NCI-H82 (cell line): ENCODE data around the gene ANKRD34A.

Source experiments
- DNase-seq: peaks from one replicate; lab custom pipeline; 2025; lab: John Stamatoyannopoulos, UW

ANKRD34A gene

DNA sequence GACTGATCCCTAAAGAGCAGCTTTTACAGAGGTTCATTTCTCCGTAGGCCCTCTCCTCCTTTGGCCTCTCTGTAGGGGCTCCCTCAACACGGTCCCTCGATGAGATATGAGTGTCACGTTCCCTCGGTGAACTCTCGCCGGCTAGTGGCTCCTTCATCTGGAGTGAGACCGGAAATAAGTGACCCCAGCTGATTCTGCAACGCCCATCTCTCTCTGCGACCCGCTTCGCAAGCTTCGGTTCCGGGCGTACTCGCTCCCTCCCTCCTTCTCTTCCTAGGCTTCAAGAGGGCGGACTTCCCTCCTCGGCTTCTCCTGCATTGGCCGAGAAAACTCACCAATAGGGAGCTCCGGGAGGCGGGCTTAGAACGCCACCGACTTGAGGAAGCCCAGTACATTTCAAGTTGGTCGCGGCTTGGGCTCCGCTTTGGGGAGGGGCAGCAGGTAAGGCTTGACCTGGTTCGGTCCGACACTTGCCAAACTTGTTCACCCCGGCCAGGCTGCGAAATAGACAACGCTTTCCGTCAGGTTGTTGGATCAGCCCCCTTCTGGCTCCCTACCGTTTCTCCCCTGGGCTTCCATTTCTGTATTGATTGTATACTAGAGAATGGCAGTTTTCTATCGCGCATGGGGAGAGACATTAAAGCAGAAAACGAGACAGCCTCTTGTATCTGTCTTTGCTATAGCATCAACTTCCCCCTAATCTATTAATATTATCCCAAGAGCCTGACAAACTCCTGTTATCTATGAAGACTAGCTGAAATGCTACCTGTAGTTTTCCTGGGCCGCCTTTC, at the start of gene ANKRD34A, which contains the start of gene POLR3GL:
TSS of gene ANKRD34A (minus strand) at position 248 of the 791 bp plus-strand sequence. CDS start 2,816 bp downstream, outside the sequence.
TSS of gene POLR3GL (plus strand) at position 363 of the 791 bp plus-strand sequence. CDS start 10,176 bp downstream, outside the sequence.
- peak; percentile 98 for DNase-seq

DNA sequence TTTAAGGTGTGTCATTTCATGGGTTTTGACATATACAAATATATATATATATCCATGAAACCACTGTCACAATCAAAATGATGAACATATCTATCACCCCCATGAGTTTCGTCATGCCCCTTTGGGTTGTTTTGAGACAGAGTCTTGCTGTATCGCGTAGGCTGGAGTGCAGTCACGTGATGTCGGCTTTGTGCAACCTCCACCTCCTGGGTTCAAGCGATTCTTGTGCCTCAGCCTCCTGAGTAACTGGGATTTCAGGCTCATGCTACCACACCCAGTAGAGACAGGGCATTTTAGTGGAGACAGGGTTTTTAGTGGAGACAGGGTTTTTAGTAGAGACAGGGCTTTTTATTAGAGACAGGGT, 49.2 kb upstream of the ANKRD34A start:
- no peak for DNase-seq

DNA sequence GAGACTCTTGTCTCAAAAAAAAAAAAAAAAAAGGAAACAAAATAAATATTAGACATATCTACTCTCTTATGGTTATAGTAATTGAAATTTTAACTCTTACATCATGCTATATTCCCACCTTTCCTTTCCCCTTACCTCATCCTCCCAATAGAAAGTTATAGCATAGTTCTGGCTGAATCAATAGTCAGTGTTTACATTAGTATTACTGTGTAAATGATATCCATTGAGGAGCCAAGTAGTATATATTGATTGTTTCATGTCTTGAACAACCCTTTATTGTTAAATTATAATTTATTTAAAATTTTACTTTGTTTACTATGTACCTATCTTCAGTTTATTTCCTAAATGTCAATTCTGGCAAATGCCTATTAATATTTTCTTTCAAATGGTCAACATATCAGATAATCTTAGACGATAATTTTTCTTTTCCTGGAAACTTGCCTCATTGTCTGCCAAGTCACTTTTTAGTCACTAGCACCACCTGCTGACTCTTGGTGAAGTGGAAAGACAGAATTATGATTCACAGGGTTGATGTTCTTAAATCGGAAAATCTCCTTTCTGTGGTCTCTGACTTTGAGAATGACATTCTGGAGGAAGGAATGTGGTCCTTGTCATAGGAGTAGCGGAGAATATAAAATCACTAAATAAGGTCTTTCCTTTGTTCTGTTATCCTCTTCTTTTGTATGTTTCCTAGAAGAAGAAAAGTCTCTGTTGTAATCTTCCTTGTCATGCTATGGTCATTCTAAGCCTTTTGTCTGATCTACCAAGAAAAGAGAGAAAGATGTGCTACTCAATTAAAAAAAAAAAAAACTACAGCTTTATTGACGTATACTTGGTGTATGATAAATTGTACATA, 48.6 kb upstream of the ANKRD34A start:
- DNase-seq: peak; percentile 80

DNA sequence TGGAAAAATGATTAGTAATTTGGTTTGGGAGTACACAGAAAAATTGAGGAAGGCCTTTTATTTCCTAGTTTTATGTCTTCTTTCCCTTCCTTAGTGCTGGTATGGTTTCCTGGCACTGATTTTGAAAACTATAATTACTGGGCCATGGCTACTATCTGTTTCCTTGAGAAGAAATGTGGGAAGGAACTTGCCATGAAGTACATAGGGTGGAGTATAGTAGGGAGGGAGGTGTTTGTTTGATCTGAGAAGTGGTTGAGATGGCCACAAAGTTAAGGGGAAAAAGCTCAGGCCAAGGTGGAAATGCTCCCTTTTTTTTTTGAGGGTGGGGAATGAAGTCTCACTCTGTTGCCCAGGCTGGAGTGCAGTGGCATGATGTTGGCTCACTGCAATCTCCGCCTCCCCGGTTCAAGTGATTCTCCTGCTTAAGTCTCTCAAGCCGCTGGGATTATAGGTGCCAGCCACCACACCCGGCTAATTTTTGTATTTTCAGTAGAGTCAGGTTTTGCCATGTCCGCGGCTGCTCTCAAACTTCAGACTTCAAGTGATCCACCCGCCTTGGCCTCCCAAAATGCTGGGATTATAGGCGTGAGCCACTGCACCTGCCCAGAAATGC, 45.9 kb upstream of the ANKRD34A start:
- DNase-seq: no peak

DNA sequence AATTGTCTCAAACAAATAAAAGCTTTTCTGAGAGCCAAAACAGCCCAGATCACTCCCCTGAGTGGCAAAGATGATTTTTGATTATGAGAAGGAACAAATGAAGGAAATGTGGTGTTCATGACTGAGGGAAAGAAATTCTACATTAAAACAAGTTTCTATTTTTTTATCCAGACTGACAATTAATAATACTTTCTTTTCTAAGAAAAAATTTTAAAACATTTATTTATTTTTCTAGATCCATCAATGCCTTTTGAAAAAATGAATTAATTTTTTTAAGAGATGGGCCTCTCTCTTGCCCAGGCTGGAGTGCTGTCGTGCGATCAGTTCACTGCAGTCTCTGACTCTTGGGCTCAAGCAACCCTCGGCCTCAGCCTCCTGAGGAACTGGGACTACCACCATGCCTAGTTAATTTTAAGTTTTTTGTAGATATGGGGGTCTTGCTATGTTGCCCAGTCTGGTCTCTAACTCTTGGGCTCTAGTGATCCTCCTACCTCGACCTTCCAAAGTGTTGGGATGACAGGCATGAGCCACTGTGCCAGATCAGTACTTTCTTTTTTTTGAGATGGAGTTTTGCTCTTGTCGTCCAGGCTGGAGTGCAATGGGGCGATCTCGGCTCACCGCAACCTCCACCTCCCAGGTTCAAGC, 43.2 kb upstream of the ANKRD34A start:
- no peak for DNase-seq

DNA sequence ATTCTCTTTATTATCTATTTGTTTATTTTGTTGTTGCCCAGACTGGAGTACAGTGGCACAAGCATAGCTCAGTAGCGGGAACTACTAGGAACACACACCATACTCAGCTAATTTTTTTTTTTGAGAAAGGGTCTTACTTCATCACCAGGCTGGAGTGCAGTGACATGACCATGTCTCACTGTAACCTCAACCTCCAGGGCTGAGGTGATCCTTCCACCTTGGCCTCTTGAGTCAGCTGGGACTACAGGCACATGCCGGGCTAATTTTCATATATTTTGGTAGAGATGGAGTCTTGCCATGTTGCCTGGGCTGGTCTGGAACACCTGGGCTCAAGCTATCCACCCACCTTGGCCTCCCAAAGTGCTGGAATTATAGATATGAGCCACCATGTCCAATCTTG, 37.3 kb upstream of the ANKRD34A start:
- no peak for DNase-seq

DNA sequence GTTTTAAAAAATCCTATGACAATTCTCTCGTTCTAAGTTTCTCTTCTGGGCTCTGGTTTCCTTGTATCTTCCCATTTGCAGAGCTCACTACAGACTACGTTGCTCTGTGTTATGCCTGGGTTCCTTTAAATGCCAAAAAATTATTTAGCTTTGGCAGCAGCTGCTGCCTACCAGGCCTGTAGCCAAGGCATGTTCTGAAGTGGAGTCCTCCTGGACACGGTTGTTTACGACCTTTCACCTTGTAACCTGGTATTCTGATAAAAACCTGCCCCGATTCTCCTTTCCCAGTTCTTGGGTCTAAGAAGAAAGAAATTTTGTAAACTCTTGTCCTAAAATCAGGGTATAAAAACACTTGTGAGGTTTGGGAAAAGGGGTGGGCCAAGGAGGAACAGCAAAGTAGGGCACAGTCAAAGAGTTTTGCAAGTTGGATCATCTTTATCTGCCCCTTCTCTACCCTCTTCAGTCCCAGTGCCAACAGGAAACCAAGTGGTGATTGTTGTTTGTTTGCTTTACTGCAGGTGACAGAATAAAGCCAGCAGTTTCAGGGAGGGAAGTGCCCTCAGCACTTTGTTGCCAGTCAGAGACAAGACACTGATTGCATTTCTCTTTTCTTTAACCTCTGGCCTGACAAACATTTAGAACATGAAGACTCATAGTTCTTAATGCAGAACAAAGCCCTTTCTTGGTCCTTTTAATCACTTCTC, 35.1 kb upstream of the ANKRD34A start:
- DNase-seq: no peak

DNA sequence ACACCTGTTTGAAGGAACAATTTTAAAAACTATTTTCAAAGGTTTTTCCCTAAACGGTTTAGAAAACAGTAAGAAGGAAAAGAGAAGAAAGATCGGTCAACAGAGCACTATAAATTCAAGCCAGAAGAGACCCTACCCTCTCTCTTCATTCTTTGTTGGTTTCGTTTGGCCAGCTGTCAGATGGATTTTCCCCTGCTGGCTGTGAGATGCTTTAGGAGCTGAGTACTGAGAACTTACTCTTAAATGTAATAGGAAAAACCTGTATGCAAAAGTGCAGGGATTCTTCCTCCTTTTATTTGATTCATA, 33.3 kb upstream of the ANKRD34A start:
- peak; percentile 49 for DNase-seq

DNA sequence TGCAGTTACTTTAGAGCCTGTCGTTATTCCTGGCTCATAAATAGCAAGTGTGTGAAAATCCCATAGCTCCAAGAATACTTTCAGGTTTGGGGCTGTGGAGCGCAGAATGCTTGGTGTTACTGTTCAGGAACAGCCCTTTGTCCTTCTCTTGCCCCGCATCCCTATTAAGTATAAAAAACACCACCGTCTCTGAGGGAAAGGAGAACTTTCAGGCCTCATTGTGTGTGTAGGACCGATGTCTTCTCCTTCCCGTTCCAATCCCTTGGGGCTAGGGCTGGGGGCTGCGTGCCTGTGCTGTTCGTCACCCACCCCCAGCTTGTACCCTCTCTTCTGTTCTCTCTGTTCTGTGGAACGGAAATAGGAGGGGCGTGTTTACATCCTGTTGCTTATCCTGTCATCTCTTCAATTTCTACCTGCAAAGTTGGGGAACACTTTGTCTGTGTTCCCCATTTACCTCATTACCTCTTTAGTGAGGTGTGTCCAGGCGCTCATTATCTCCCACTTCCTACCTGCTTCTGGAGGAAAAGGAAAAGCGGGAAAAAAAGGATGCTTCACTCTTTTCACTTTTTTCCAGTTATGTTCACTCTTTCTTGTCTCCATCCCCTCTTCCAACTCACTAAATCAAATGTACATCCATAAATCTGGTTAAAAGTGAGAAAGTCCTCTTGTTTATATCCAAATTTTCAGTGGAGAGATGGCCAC, 32.8 kb upstream of the ANKRD34A start:
- DNase-seq: peak; percentile 63

DNA sequence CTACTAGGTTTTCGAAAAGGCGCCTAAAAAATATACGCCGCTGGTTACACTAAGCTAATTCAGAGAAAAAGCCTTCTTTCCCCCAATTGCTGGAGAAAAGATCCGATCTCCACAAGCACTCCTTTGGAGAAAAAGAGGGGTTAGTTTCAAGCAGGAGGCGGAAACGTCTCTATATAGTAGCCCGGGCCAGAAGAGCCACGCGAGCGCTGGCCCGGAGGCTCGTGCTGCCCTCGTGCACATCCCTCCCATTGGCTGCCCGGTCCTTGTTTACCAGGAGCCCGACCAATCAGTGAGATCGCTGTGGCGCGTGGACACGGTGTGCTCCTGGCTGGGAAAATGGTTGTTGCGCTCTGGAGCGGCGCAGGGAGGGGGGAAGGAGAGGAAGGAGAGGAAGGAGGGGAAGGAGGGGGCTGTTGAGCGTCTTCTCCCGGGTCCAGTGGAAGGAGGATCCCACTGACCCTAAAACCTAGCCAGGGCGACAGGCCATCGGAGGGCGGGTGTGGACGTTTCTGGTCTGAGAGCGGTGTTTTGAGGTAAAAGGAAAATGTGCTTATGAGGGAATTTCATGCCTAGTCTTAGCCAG, 32.1 kb upstream of the ANKRD34A start, which contains the start of gene TXNIP:
TSS of gene TXNIP (minus strand) at position 147 of the 583 bp plus-strand sequence. CDS start 313 bp downstream, outside the sequence.
- DNase-seq: peak; percentile 99

DNA sequence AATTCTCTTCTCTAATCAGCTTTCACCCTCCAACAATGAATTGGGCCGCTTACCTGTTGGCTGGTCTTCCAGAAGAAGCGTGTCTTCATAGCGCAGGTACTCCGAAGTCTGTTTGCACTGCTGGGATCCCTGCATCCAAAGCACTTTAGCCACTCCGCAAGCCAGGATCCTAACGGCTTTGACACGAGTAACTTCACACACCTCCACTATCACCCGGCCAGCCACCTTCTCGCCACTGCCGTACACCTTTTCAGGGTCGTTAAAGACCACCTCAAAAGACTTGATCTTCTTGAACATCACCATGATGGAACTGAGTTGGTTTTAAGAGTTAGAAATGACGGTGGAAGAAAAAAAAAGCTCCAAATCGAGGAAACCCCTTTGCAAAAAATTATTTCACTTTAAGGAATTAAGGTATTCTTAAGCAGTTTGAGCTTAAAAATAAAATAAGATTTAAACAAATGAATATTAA, 31.6 kb upstream of the ANKRD34A start:
- DNase-seq: peak; percentile 60

DNA sequence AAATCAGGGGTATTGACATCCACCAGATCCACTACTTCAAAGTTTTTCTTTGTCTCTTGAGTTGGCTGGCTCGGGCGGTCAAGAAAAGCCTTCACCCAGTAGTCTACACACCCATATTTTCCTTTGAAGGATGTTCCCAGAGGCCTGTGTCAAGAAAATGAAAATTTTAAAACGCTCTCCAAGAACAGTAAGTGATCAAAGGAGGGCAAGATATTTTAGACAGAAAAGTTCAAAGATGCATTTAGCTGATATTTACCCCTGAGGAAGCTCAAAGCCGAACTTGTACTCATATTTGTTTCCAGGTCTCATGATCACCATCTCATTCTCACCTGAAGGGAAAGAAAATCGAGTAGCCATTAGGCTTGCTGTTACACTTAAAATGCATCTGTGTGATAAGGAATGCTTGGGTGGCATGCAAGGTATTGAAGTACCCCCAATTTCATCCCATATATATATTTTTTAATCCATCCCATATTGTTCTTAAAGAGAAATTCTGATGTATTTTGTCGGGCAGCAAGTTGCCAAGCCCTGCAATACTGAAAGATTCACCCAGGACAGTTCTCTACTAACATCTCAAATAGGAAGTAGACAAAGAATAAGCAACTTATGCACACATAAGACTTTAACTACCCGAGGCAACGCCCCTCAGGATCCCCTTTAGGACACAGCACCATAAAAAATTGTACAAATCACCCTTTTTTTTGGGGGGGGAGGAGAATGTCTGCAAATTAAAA, 30.9 kb upstream of the ANKRD34A start:
- DNase-seq: no peak

DNA sequence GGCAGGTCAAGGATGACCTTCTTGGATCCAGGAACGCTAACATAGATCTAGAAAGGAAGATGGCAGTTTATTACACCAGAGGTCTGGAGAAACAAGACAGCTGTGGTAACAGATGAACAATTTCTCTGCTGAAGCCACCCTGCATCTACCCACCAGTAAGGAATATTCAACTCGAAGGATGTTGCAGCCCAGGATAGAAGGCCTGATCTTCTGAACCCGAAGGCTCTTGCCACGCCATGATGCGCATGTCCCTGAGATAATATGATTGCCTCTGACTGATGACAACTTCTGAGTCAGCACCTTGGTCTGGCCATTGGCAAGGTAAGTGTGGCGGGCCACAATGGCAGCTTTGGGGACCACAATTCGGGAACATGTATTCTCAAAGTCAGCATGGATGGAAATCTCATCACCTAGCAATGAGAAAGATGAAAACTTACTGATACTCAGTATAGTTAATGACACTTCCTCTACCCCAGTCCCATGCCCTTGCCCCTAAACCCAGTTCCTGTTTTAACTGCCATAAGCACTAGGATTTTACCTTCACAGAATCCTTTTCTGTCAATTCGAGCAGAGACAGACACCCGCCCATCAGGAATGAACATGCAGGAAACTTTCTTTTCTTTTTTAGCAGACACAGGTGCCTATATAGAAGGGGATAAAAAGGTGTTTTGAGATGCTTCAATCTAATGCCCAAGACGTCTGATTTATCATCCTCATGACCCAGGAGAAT, 30.2 kb upstream of the ANKRD34A start:
- no peak for DNase-seq

DNA sequence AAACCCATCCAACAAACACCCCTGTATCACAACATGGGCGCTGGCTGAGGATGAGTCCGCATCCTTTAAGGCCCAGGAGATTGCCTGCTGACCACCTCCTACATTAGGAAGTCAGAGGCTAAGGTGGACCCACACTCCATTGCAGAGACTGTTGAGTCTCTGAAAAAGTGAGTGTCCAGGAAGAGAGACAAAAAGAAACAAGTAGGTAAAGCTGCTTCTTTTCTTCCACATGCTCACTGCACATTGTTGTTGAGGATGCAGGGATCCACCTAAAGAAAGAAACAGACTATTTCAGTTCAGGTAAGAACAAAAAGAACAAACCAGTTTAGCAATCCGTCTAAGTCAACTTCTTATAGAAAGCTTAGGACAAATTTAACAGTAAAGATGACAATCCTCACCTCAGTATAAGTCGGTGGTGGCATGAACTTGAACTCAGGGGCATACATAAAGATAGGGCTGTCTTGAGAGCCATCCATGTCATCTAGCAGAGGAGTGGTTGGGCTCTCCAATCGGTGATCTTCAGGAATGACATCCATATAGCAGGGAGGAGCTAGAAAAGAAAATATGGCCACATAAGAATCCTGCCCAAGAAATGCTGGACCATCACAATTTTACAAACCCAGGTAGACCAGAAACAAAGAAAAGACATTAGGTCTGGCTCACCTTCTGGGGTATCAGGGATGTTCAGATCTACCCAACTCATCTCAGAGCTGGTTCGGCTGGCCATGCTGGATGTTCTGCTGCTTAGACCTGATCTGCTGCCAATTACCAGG, 29.4 kb upstream of the ANKRD34A start:
- DNase-seq: no peak

DNA sequence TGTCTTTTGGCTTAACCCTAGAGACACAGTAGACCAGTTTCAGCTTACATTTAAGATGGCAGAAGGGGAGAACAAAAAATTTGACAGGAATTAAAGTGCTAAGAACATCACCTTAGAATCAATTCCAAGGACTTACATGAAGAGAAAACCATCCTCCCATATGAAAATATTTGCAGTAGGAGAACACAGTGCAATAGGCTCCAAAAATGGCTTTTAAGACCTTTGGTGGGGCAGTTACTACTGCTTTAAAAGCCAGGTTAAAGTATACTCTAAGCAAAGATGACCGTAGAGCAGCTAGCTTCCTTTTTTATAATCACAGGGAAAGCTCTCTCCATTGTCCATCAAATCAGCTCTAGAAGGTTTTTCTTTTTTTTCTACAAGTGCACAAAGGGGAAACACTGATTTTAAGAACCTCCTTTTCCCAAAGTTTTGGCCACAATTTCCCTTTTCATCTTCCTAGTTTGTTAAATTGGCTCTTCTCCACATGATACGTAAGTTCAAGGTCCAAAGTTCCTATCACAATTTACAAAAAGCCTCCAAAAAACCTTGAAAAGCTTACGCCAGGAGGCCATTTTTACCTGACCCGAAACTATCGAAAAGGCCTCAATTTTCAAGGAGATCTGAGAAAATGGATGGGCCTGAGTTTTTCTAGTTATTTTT, 28.7 kb upstream of the ANKRD34A start:
- DNase-seq: no peak

DNA sequence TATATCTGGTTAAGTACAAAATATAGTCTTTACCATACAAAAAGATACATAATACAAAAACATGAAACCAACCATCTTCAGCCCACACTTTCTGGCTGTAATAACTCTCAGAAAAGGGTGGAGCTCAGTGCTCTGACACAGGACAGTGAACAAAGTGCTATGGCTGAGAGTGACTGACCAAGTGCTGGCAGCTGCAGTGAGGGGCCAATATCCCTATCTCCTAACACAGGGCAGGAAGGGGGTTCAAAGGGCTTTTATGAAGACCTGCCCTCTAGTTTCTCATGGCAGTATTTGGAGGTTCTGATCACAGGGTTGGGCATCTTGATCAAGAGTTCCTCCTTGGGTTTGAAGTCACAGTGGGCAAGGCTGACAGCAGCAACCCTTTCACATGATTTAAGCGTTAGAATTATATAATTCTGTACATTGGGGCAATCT, 28.1 kb upstream of the ANKRD34A start:
- no peak for DNase-seq

DNA sequence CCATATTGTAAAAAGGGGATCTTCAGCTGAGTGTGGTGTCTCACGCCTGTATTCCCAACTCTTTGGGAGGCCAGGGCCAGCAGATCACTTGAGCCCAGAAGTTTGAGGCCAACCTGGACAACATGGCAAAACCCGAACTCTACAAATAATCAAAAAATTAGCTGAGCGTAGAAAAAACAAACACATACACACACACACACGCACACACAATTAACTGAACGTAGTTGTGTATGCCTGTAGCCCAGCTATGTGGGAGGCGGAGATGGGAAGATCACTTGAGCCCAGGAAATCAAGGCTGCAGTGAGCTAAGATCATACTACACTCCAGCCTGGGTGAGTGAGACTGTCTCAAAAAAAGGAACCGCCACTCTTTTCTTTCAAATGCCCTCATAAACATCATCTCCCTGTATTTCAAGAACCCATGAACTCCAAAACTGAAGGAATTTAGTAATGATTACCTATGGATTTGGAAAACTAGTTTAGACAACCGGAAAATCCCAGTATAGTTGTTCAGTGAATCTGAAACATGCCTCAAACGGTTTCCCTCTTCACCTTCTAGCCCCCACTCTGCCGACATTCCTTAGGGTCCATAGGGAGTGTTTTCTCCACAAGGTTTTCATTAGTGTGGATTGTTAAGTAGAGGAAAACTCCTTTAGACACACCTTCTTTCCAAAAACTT, 27.5 kb upstream of the ANKRD34A start:
- DNase-seq: no peak
